ENCODE data around the gene ATPAF2. TPM values are rescaled to one million over a fixed set of nuclear protein-coding genes. Genes with fewer than 3 reads are reported as not detected.

Gene ATPAF2
- total and polyA plus RNA-seq, 4 donors, result 12.9 to 20.1 (median 16.8) TPM

DNA sequence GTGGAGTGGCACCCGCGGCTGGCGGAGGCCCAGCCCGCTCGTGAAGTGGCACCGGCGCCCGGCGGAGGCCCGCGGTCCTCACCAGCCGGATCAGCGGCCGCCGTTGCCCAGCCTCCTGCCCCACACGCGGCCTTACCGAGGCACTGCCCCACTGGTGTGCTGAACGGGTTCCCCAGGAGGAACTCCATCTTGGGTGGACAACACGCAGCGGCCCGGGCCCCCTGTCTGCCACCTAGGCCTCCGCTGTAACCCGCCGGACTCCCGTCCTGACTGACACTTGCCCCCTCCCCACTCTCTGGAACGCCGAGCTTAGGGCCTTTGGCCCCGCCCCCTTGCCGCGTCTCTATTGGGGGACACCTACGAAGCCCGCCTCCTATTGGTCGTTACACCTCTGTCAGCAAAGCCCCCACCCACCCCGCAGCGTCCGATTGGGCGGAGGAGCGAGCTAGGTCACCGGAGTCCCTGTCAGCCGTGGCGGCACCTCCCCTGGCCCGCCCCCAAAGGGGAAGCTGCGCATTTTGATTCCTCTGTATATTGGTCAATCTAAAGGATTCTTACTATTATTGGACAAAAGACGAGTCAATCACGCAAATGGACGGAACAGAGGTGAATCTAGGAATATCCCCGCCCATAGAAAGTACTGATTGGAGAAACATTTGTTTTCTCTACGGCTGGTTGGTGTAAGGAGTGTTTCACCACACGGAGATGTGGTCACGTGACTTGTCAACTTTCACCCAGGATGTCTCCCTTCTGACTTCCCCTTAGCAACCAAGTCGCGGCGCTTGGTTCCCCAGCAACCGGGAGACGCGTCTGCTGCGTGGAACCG lies 66.6 kb downstream of the ATPAF2 start, which contains the start of the genes DRC3 and TOM1L2:
TSS of gene DRC3 (plus strand) at position 737 of the 826 bp plus-strand sequence. CDS start 4,737 bp downstream, outside the sequence.
TSS of gene TOM1L2 (minus strand) at position 275 of the 826 bp plus-strand sequence. CDS start at position 188, 87 bp downstream.
- no peaks in the 10 kb centered on the region for H3K36me3 ChIP-seq (ENCODE audit: control insufficient read depth in 4 of 4, insufficient read depth in 3 of 4, low read depth in 1 of 4, low read length in 3 of 4)
- peak within 1 kb of the TSS; percentile 52 to 73 for H3K27ac ChIP-seq (ENCODE audit: low read depth in 1 of 2, low read length in 2 of 2)
- H3K4me3 ChIP-seq (ENCODE audit: low read depth in 1 of 3, low read length in 3 of 3), result peak within 1 kb of the TSS; percentile 51 to 98 (median 82)
- TF ChIP-seq YY1 (IDR thresholded peaks at IDR 0.05), result peak; percentile 74
- TF ChIP-seq FOXA2 (IDR thresholded peaks at IDR 0.05), result no peak
- TF ChIP-seq, protein P1, sequence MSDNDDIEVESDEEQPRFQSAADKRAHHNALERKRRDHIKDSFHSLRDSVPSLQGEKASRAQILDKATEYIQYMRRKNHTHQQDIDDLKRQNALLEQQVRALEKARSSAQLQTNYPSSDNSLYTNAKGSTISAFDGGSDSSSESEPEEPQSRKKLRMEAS (IDR thresholded peaks at IDR 0.05), result peak; percentile 70
- TF ChIP-seq TAF1 (conservative IDR thresholded peaks at IDR 0.05), result peak; percentile 30
- TF ChIP-seq, protein P2, sequence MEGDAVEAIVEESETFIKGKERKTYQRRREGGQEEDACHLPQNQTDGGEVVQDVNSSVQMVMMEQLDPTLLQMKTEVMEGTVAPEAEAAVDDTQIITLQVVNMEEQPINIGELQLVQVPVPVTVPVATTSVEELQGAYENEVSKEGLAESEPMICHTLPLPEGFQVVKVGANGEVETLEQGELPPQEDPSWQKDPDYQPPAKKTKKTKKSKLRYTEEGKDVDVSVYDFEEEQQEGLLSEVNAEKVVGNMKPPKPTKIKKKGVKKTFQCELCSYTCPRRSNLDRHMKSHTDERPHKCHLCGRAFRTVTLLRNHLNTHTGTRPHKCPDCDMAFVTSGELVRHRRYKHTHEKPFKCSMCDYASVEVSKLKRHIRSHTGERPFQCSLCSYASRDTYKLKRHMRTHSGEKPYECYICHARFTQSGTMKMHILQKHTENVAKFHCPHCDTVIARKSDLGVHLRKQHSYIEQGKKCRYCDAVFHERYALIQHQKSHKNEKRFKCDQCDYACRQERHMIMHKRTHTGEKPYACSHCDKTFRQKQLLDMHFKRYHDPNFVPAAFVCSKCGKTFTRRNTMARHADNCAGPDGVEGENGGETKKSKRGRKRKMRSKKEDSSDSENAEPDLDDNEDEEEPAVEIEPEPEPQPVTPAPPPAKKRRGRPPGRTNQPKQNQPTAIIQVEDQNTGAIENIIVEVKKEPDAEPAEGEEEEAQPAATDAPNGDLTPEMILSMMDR (IDR thresholded peaks at IDR 0.05; ENCODE audit: low read depth, low read length, missing input control), result no peak
- peak in 1 of 2 donors; percentile 30 for TF ChIP-seq EGR1 (IDR thresholded peaks at IDR 0.05; ENCODE audit: low read depth in 2 of 2)
- TF ChIP-seq, protein P3, sequence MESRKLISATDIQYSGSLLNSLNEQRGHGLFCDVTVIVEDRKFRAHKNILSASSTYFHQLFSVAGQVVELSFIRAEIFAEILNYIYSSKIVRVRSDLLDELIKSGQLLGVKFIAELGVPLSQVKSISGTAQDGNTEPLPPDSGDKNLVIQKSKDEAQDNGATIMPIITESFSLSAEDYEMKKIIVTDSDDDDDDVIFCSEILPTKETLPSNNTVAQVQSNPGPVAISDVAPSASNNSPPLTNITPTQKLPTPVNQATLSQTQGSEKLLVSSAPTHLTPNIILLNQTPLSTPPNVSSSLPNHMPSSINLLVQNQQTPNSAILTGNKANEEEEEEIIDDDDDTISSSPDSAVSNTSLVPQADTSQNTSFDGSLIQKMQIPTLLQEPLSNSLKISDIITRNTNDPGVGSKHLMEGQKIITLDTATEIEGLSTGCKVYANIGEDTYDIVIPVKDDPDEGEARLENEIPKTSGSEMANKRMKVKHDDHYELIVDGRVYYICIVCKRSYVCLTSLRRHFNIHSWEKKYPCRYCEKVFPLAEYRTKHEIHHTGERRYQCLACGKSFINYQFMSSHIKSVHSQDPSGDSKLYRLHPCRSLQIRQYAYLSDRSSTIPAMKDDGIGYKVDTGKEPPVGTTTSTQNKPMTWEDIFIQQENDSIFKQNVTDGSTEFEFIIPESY (IDR thresholded peaks at IDR 0.05), result peak; percentile 87
- peak; percentile 42 to 66 for TF ChIP-seq JUND (IDR thresholded peaks at IDR 0.05)
- peak in 1 of 2 donors; percentile 35 for TF ChIP-seq RAD21 (IDR thresholded peaks at IDR 0.05)
- TF ChIP-seq RXRA (IDR thresholded peaks at IDR 0.05), result peak; percentile 85 to 89
- peak; percentile 11 for TF ChIP-seq HNF4G (IDR thresholded peaks at IDR 0.05)
- TF ChIP-seq FOXA1 (IDR thresholded peaks at IDR 0.05), result peak; percentile 39
- TF ChIP-seq HNF4A (conservative IDR thresholded peaks at IDR 0.05), result peak; percentile 21 to 30
- TF ChIP-seq GABPA (IDR thresholded peaks at IDR 0.05 in 1 of 2, conservative IDR thresholded peaks at IDR 0.05 in 1 of 2), result peak; percentile 74 to 89
- TF ChIP-seq SP1 (IDR thresholded peaks at IDR 0.05), result peak; percentile 100
- peak; percentile 87 for TF ChIP-seq NR2F2 (IDR thresholded peaks at IDR 0.05)
- TF ChIP-seq, protein P4, sequence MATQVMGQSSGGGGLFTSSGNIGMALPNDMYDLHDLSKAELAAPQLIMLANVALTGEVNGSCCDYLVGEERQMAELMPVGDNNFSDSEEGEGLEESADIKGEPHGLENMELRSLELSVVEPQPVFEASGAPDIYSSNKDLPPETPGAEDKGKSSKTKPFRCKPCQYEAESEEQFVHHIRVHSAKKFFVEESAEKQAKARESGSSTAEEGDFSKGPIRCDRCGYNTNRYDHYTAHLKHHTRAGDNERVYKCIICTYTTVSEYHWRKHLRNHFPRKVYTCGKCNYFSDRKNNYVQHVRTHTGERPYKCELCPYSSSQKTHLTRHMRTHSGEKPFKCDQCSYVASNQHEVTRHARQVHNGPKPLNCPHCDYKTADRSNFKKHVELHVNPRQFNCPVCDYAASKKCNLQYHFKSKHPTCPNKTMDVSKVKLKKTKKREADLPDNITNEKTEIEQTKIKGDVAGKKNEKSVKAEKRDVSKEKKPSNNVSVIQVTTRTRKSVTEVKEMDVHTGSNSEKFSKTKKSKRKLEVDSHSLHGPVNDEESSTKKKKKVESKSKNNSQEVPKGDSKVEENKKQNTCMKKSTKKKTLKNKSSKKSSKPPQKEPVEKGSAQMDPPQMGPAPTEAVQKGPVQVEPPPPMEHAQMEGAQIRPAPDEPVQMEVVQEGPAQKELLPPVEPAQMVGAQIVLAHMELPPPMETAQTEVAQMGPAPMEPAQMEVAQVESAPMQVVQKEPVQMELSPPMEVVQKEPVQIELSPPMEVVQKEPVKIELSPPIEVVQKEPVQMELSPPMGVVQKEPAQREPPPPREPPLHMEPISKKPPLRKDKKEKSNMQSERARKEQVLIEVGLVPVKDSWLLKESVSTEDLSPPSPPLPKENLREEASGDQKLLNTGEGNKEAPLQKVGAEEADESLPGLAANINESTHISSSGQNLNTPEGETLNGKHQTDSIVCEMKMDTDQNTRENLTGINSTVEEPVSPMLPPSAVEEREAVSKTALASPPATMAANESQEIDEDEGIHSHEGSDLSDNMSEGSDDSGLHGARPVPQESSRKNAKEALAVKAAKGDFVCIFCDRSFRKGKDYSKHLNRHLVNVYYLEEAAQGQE (IDR thresholded peaks at IDR 0.05), result peak; percentile 44
- TF ChIP-seq, protein P5, sequence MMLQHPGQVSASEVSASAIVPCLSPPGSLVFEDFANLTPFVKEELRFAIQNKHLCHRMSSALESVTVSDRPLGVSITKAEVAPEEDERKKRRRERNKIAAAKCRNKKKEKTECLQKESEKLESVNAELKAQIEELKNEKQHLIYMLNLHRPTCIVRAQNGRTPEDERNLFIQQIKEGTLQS (IDR thresholded peaks at IDR 0.05), result no peak
- peaks cover 4 to 20% (median 18%) of the 10 kb centered on the region in 4 donors for H3K4me1 ChIP-seq (ENCODE audit: control insufficient read depth in 4 of 4, insufficient read depth in 4 of 4, low read length in 3 of 4)
- under 1% methylated on average over 59 of the region's 59 CpGs for WGBS
- H3K27me3 ChIP-seq (ENCODE audit: control insufficient read depth in 4 of 4, insufficient read depth in 4 of 4, low read length in 3 of 4), result no peaks in the 10 kb centered on the region
- H3K9me3 ChIP-seq (ENCODE audit: control insufficient read depth in 4 of 4, low read length in 3 of 4), result no peaks in the 10 kb centered on the region
- peak within 1 kb of the TSS; percentile 17 to 42 for H3K9ac ChIP-seq (ENCODE audit: low read depth in 1 of 2, low read length in 2 of 2)
- DNase-seq (ENCODE audit: low spot score), result peak; percentile 99
